CD1c-positive myeloid dendritic cell (primary cell): ENCODE data around the gene LRFN2.
A peak's percentile ranks its signal among the peaks of the same experiment; 100 is the strongest.

ENCODE experiments used
- DNase-seq: peaks from one replicate; pipeline ENCODE4 v3.0.0-alpha.2; 2016; ENCODE audit errors: extremely low spot score

The LRFN2 gene

GRCh38 chr6:40517654-40518053 lies 69.5 kb downstream of the LRFN2 start:
- DNase-seq: no peak

DNA sequence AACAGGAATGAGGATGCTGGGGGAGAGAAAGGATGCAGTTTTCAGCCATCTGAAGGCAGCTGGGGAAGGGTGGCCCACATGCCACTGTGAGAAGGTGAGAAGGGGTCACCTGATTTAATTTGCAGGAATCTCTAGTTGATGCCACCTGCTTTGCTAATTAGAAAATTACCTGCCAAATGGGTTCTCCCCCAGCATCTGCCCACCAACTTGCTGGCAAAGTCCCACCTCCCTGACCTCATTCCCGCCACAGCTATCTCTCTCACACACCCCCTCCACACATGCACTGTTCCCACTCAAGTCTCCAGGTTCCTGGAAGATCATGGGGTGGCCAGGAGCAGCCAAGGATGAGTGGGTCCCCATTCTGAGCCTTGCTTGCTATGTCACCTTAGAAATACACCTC lies 70.7 kb downstream of the LRFN2 start:
- DNase-seq: no peak

GRCh38 chr6:40512340-40512739 lies 74.8 kb downstream of the LRFN2 start:
- DNase-seq: no peak

DNA sequence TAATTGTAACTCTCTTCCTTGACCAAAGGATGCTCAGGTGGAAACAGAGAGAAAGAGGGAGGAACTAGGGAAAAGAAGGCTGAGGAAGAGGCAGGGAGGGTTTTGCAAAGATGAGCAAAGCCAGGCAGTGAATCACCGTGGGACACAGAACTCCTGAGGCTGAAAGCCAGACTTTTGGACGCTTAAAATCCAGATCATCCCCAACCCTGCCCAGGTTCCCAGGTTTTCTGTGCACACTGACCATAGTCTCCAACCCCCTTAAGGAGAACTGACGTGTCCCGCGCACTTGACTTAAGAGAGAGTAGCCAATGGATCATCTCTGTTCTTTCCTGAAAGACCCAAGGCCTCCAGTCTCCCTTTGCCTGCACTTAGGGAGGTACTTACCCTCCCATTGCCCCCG lies 75.3 kb downstream of the LRFN2 start:
- DNase-seq: no peak

GRCh38 chr6:40510442-40510841 lies 76.7 kb downstream of the LRFN2 start:
- DNase-seq: no peak

GRCh38 chr6:40509716-40510260 lies 77.4 kb downstream of the LRFN2 start:
- no peak for DNase-seq

DNA sequence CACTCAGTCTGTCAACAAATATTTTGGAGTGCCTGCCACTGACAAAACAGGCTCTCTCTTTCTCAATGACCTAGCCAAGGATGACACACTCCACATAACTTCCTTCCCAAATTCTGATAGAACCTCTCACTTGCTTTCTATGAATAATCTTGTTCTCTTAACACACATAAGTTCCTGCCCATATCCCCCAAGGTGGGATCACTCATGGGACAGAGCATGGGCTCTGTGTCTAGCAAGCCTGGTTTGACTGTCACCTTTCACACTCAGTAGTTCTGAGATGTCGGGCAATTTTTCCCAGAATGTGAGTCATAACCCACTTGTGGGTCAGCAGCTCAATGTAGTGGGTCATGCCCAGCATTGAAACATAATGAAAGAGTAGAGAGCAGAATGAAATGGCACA lies 78.1 kb downstream of the LRFN2 start:
- DNase-seq: peak; percentile 28

- no peak for DNase-seq
These were observed 80.2 kb downstream of the LRFN2 start for GRCh38 chr6:40506954-40507353.

DNA sequence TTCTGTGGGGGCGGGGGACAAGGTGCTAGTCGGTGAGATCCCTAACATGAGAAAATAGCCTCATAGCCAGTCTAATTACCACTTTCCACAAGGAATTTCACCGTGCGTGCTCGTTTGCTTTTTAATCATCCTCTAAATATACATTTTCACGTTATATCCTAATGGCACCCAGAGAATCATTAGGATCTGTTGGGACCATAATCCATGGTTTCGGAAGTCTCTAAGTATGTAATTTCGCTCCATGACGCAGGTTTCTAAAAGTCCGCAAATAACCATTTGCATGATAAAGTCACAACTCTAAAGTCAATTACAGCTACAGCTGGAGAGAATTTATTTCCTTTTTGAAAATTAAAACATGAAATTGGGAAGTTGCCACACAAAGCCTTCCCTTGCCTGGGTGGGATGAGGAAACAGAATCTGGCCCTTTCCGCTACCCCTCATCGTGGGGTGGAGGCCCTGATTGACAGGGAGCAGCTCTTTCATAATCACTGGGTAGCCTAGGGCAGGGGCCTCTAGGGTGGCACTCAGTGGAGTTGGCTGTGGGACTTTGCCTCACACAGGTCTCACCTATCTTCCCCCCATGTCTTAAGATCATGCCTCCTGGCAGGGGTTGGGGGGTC lies 81.9 kb downstream of the LRFN2 start:
- peak; percentile 72 for DNase-seq

- DNase-seq: peak; percentile 79
These were observed 82.9 kb downstream of the LRFN2 start for GRCh38 chr6:40504274-40504673.

- DNase-seq: no peak
These were observed 86.9 kb downstream of the LRFN2 start for GRCh38 chr6:40500227-40500626.

DNA sequence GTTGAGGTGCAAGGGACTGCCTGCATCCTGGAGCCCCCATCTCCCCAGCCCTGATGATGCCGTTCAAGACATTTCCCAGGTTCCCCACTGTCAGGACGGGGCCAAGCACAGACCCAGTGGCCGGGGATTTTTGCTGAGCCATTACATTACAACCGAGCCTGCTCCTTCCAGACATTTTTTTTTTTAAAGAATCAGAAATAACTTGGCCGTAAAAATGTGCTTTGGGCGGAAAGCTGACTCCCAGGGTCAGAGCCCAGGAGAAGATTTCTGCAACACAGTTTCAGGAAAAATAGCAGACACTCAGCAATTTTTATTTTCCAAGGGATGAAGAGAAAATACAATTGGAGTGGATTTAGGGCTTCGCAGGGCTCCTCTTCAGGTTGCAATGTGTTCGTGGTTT lies 87.9 kb downstream of the LRFN2 start:
- no peak for DNase-seq

DNA sequence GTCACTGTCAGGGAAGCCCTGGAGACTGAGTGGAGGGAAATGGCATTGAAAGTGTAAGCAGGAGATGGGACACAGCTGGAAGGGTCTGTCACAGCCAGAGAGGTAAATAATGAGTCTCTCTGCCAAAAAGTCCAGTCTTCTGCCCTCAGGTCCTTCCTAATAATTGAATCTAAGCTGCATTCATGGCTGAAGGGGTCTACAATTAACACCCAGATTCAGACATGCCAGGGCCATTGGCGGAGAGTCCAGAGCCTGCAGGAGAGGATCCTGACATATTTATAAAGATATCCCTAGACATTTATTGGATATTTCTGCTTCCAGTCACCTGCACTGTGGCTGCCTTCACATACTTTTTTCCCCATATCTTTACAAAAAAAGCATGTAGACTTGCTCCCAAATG lies 89.0 kb downstream of the LRFN2 start:
- DNase-seq: no peak

DNA sequence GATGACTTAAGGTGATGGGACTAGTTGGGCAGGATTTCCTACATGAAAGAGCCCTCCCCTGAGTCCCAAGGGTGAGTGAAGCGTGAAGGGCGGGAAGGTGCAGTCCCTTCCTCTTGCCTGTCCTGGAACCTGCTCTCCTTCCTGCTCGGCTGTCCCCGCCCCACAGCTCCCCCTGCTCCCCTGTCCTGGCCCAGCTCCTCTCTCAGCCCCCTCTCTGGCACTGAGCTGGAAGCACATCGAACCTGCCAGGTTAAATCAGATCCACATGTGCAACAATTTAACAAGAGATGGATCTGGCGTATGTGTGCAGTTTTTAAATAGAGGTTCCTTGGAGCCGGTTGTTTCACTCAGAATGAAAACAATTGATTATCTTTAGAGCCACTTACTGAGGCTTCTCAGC lies 95.0 kb downstream of the LRFN2 start:
- no peak for DNase-seq

DNA sequence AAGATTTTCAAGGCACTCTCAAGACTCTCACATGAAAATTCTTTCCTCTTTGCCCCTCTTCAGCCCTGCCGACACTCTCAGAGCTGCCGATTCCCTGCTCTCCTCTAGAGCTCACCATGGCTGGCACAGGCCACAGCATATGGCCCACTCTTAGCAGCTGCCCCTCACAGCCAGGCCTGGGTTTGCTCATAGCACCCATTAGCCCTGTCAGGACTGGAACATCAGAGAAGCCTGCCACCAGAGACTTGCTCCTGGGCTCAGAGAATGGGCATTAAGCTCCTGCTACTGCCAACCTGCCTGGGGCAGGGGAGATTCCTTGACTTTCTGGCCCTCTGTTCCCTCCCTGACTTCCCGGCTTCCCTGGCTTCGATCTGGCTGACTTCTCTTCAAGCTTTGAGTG lies 96.7 kb downstream of the LRFN2 start:
- no peak for DNase-seq

DNA sequence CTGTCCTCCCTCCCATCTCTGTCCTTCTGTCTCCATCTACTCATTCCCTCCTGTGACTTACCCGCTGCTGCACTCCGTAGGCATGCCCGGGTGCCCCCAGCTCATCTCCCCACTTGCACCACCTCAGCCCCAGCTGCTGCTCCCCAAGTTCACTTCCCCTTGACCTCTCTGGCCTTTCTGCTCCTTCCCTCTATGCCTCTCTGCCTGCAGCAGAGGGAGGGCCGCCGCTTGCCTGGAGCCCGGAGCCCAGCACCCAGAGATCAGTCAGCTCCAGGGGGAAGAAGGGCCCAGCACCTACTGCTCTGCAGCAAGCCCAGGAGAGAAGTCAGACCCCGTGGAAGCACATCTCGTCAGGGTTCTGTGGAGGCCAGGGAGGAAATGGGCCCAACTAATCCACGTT lies 97.4 kb downstream of the LRFN2 start:
- no peak for DNase-seq

- DNase-seq: no peak
These were observed 100.6 kb downstream of the LRFN2 start for GRCh38 chr6:40486576-40486975.

- no peak for DNase-seq
These were observed 101.4 kb downstream of the LRFN2 start for GRCh38 chr6:40485795-40486194.

DNA sequence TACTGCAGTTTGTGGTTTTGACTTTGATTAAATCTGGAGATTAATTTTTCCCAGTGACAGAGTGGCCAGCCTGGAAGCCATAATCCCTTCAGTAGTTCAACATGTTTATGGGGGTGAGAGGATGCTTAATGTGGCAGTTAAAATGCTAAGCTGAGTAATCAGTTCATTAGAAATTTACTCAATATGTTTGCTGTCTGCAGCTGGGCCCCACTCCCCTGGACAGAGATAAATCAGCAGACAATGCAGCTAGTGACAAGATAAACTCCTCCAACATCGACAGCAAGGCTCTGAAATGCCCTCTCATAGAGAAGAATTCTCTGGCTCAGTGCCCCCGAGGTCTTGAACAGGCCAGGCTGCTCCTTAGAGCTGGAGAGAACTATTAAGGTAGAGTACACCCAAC lies 101.9 kb downstream of the LRFN2 start:
- DNase-seq: no peak

DNA sequence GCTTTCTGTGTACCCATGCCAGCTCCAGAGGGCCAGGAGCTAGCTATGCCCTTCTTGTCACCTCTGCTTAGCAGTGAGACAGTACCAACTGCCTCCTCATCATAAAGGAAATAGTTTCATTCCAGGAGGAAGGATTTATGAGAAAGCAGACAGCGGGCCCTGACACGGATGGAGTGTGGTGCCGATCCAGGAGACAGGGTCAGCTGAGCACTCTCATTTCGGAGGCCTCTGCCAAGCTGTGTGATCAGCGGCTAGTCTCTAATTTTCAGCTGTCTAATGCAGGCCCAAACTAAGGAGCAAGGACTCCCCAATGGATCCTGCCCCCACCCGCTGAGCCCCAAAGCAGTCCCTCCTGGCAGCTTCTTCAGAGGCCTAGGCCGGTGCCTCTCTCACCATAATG lies 103.1 kb downstream of the LRFN2 start:
- no peak for DNase-seq

GRCh38 chr6:40482532-40482931 lies 104.6 kb downstream of the LRFN2 start:
- no peak for DNase-seq

- DNase-seq: no peak
These were observed 106.5 kb downstream of the LRFN2 start for GRCh38 chr6:40480678-40481077.

- no peak for DNase-seq
These were observed 107.5 kb downstream of the LRFN2 start for GRCh38 chr6:40479706-40480105.
